ENCODE results near the gene RIC3. TPM values are rescaled to one million over a fixed set of nuclear protein-coding genes. Genes with fewer than 3 reads are reported as not detected.

RIC3 gene
- total and polyA plus RNA-seq, 2 of the 8 experiments (the other 6 are each of a cell fraction or from before 2014, with no cell fraction given), result 6.4 to 15.5 TPM

DNA sequence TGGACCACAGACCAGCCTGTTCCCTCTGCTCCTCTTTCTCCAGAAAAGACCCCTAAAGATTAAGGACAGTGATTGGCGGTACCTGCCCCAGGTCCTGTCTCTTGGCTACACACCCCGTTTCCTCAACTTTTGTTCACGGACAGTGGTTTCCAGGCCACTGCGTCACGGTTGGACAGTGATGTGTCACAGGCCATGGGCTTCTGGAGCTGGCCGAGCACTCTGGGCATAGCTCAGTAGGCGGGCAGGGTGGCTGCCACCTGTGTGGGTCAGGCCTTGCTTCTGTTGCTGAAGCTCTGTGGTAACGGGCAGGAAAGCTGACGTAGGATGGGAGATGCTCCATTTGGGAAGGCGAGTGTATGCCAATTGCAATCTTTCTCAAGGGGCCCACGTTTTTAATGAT lies 74.2 kb downstream of the RIC3 start:
- Histone ChIP-seq H3K14ac (ENCODE audit: insufficient read length) (no peak overlapping the region), H3K79me2 (ENCODE audit: control insufficient read depth in 1 of 2, insufficient read depth in 2 of 2, low read length in 2 of 2) (no peaks in the 10 kb centered on the region), H3K27ac (ENCODE audit: low read depth, low read length) (no peak overlapping the region), H3K23ac (ENCODE audit: insufficient read length) (no peak overlapping the region), H4K8ac (ENCODE audit: extremely low read depth, insufficient read depth, low read length) (peak overlapping the region; percentile 82; the same call in 1 of the 2 replicates), H3K23me2 (ENCODE audit: low read depth, low read length) (no peaks in the 10 kb centered on the region; the same call in 1 of the 2 replicates), H4K20me1 (replicated peaks in 1 of 2; ENCODE audit: control insufficient read depth in 1 of 2, insufficient read depth in 2 of 2, low read length in 2 of 2) (peaks cover 11 to 18% of the 10 kb centered on the region in 2 experiments), H2BK120ac (replicated peaks; ENCODE audit: low read depth, low read length) (no peak overlapping the region), H3K4me3 (ENCODE audit: extremely low read depth in 1 of 4, insufficient read depth in 2 of 4, low read depth in 3 of 4, low read length in 4 of 4) (no peak overlapping the region), H3K4me1 (replicated peaks in 1 of 4; ENCODE audit: control insufficient read depth in 3 of 4, insufficient read depth in 4 of 4, low read length in 3 of 4) (0 out of 7 replicates have a peak, but pooled peaks cover 0 to 2% (median 0%) of the 10 kb centered on the region in 4 experiments), H2AK5ac (ENCODE audit: low read depth, low read length) (no peak overlapping the region), H2AFZ (ENCODE audit: low read length) (no peak overlapping the region), H3K18ac (ENCODE audit: extremely low read depth, low read length) (no peak overlapping the region), H2BK15ac (ENCODE audit: low read length) (no peak overlapping the region), H3K56ac (replicated peaks; ENCODE audit: insufficient read length, low read depth, low read length) (no peak overlapping the region), H2BK12ac (ENCODE audit: low read depth, low read length) (no peak overlapping the region), H2BK5ac (ENCODE audit: low read depth, low read length) (no peak overlapping the region), H3K4me2 (ENCODE audit: insufficient read depth in 1 of 2, low read depth in 2 of 2, low read length in 2 of 2) (no peak overlapping the region), H3K9ac (replicated peaks in 1 of 4; ENCODE audit: extremely low read depth in 1 of 4, low read depth in 3 of 4, low read length in 3 of 4) (no peak overlapping the region), H3K79me1 (ENCODE audit: low read depth, low read length) (peaks cover 3% of the 10 kb centered on the region; the same call in 1 of the 2 replicates), H3K36me3 (ENCODE audit: control insufficient read depth in 2 of 4, insufficient read depth in 4 of 4, low read length in 3 of 4) (peaks cover 2 to 18% (median 13%) of the 10 kb centered on the region in 4 experiments; a peak in 7 of 8 replicates), H2BK20ac (ENCODE audit: low read length) (no peak overlapping the region), H3K27me3 (replicated peaks in 1 of 4; ENCODE audit: control insufficient read depth in 3 of 4, extremely low read depth in 1 of 4, insufficient read depth in 3 of 4, low read length in 3 of 4) (no peaks in the 10 kb centered on the region; a peak in 1 of 7 replicates), H3K4ac (replicated peaks; ENCODE audit: insufficient read length, low read depth, low read length) (no peak overlapping the region), H3K9me3 (ENCODE audit: insufficient read depth in 2 of 2, low read depth in 1 of 2, low read length in 1 of 2) (no peaks in the 10 kb centered on the region), H4K5ac (ENCODE audit: insufficient read length, low read depth, low read length) (no peak overlapping the region), H4K91ac (replicated peaks; ENCODE audit: insufficient read length, low read length) (no peak overlapping the region)
- DNase-seq (ENCODE audit: low read depth in 1 of 2, low spot score in 2 of 2) (no peak), FAIRE-seq (no peak)
- TF ChIP-seq TBP (IDR thresholded peaks at IDR 0.05; ENCODE audit: low read depth, low read length), result no peak
- TF ChIP-seq EP300 (IDR thresholded peaks at IDR 0.05; ENCODE audit: borderline replicate concordance in 1 of 2, low read depth in 2 of 2, low read length in 2 of 2), result no peak
- no peak for TF ChIP-seq JUND (IDR thresholded peaks at IDR 0.05; ENCODE audit: low read length)
- no peak for TF ChIP-seq RFX5 (IDR thresholded peaks at IDR 0.05; ENCODE audit: borderline replicate concordance, low read depth, low read length)
- no peak for TF ChIP-seq RXRA (IDR thresholded peaks at IDR 0.05; ENCODE audit: insufficient read depth, low read depth, low read length)
- no peak for TF ChIP-seq TAF7 (optimal IDR thresholded peaks at IDR 0.05; ENCODE audit: borderline replicate concordance, low read depth, low read length)
- no peak for TF ChIP-seq SUZ12 (IDR thresholded peaks at IDR 0.05; ENCODE audit: low read length)
- CTCF ChIA-PET (ENCODE audit: partially characterized antibody), result interaction anchor here (0.9 to 30.2 kb wide), 14 partner anchors 6 to 191 kb away, joined by 3 to 1283 read pairs (median 68); partner anchors contain the start of gene TUB
- 81% methylated on average over 11 of the region's 11 CpGs; no CpG with 5 or more reads in 1 of the 2 experiments for WGBS, 2 experiments (ENCODE audit: extremely low coverage in 1 of 2, insufficient coverage in 1 of 2, insufficient read length in 1 of 2, insufficient replicate concordance in 2 of 2, low coverage in 1 of 2, low lambda C conversion rate in 2 of 2, missing lambda C conversion rate in 1 of 2)
- POLR2A ChIA-PET (ENCODE audit: partially characterized antibody), result interaction anchor here (1.4 to 2.6 kb wide), 3 partner anchors 78 to 92 kb away, joined by 3 to 10 read pairs (median 8); no protein-coding TSS in a partner anchor
